Endothelial cell of umbilical vein (primary cell): ENCODE data around the gene PLB1. TPM values are rescaled to one million over a fixed set of nuclear protein-coding genes. Genes with fewer than 3 reads are reported as not detected.

ENCODE experiments used
- BruUV-seq: library from RNA; stranded (reverse); fragments of 400-500 nt; replicated peaks from 2 replicates; lab custom pipeline; 2021; lab: Mats Ljungman, UMichigan
- CTCF ChIA-PET: fragments of 300-600, 350-600 bp; sonication (Branson Sonifier 250); formaldehyde crosslinking; loops from one replicate; lab custom pipeline; 2021; ENCODE audit warnings: antibody characterized with exemption, inconsistent platforms; lab: Charles Lee
- POLR2A ChIA-PET: fragments of 300-600, 350-600 bp; sonication (Branson Sonifier 250); formaldehyde crosslinking; loops from one replicate; lab custom pipeline; 2021; ENCODE audit warnings: antibody characterized with exemption, inconsistent platforms; lab: Charles Lee
- DNase-seq: peaks from one replicate; pipeline ENCODE4 v3.0.0-alpha.2; 2011; ENCODE audit warnings: low read depth, low spot score
- FAIRE-seq: peaks from 2 replicates; lab custom pipeline; 2011; peaks lifted over from hg19 to GRCh38; lab: Jason Lieb, UNC
- H2AFZ ChIP-seq: 2 replicates; pipeline ENCODE4 v1.6.0; 2012; ENCODE audit warnings: low read depth, low read length, control low read depth, inconsistent platforms
- H3K27ac ChIP-seq: 2 replicates; pipeline ENCODE4 v1.5.1; 2011; ENCODE audit warnings: low read depth, mild to moderate bottlenecking, control low read depth, low read length, moderate library complexity; ENCODE audit not compliant: insufficient read depth
- H3K27me3 ChIP-seq, 2 experiments: 2 replicates each; pipeline versions ENCODE4 v1.6.0 to v1.6.1; 2011; ENCODE audit warnings: low read length in 2 of 2, mixed read lengths in 1 of 2; ENCODE audit not compliant: control insufficient read depth in 2 of 2, insufficient read depth in 2 of 2
- H3K36me3 ChIP-seq, 2 experiments: 2 replicates in 1 of 2; 3 replicates in 1 of 2; pipeline ENCODE4 v1.5.1; 2011; ENCODE audit warnings: low read length in 2 of 2, mild to moderate bottlenecking in 1 of 2, moderate library complexity in 1 of 2; ENCODE audit not compliant: control insufficient read depth in 2 of 2, insufficient read depth in 2 of 2; ENCODE audit errors: extremely low read depth in 1 of 2
- H3K4me1 ChIP-seq: 3 replicates; pipeline ENCODE4 v1.5.1; 2011; ENCODE audit warnings: mild to moderate bottlenecking, low read length; ENCODE audit not compliant: control insufficient read depth, insufficient read depth; ENCODE audit errors: extremely low read depth
- H3K4me2 ChIP-seq: 2 replicates; pipeline ENCODE4 v1.6.1; 2011; ENCODE audit warnings: low read length, control low read depth, mixed read lengths; ENCODE audit not compliant: insufficient read depth
- H3K4me3 ChIP-seq, 3 experiments: fragments of 200-600 bp in 1 of 3; sonication (generic), shearing (Covaris generic) in 1 of 3; replicated peaks in 1 of 3; 2 replicates each; pipeline ENCODE4 v1.5.1; 2011 to 2016; ENCODE audit warnings: control low read depth in 3 of 3, low read length in 3 of 3, mild to moderate bottlenecking in 2 of 3, inconsistent platforms in 1 of 3, low read depth in 1 of 3, moderate library complexity in 1 of 3; ENCODE audit not compliant: insufficient read depth in 1 of 3
- H3K79me2 ChIP-seq: 2 replicates; pipeline ENCODE4 v1.6.0; 2012; ENCODE audit warnings: low read length, inconsistent platforms; ENCODE audit not compliant: control insufficient read depth, insufficient read depth
- H3K9ac ChIP-seq: replicated peaks from 2 replicates; pipeline ENCODE3; 2011; ENCODE audit warnings: low read length, control low read depth; ENCODE audit not compliant: insufficient read depth; ENCODE audit errors: extremely low read depth
- H3K9me1 ChIP-seq: replicated peaks from 3 replicates; pipeline ENCODE4 v1.6.0; 2011; ENCODE audit warnings: mild to moderate bottlenecking, low read length; ENCODE audit not compliant: control insufficient read depth, insufficient read depth; ENCODE audit errors: extremely low read depth
- H3K9me3 ChIP-seq: replicated peaks from 2 replicates; pipeline ENCODE4 v1.5.1; 2012; ENCODE audit warnings: low read length, inconsistent platforms; ENCODE audit not compliant: control insufficient read depth, insufficient read depth
- H4K20me1 ChIP-seq: replicated peaks from 2 replicates; pipeline ENCODE3; 2011; ENCODE audit warnings: mild to moderate bottlenecking, low read length; ENCODE audit not compliant: control insufficient read depth, insufficient read depth; ENCODE audit errors: extremely low read depth
- CTCF ChIP-seq, 2 donors: IDR thresholded peaks; 1 replicate in 1 of 2; 2 replicates in 1 of 2; pipeline ENCODE4 v1.5.1; 2011; ENCODE audit warnings: low read length in 2 of 2, mild to moderate bottlenecking in 2 of 2, moderate library complexity in 2 of 2, control low read depth in 1 of 2, inconsistent platforms in 1 of 2, low read depth in 1 of 2; ENCODE audit not compliant: insufficient read depth in 1 of 2; ENCODE audit errors: extremely low read depth in 1 of 2
- EZH2 ChIP-seq: IDR thresholded peaks from 2 replicates; pipeline ENCODE4 v1.6.1; 2012; ENCODE audit warnings: borderline replicate concordance, low read depth, mild to moderate bottlenecking, moderate library complexity, low read length, inconsistent platforms; ENCODE audit not compliant: severe bottlenecking
- FOS ChIP-seq: IDR thresholded peaks from 2 replicates; pipeline ENCODE4 v1.6.1; 2011; ENCODE audit warnings: mild to moderate bottlenecking, low read length, moderate library complexity, borderline replicate concordance; ENCODE audit not compliant: insufficient read depth
- GATA2 ChIP-seq: IDR thresholded peaks from 2 replicates; pipeline ENCODE4 v1.7.0; 2011; ENCODE audit warnings: low read depth, mild to moderate bottlenecking, moderate library complexity, mixed read lengths, low read length; ENCODE audit not compliant: insufficient read length, insufficient read depth
- JUN ChIP-seq: IDR thresholded peaks from 2 replicates; pipeline ENCODE4 v1.6.1; 2011; ENCODE audit warnings: borderline replicate concordance, low read depth; ENCODE audit not compliant: insufficient read length, insufficient read depth
- MYC ChIP-seq: IDR thresholded peaks from one replicate; pipeline ENCODE4 v1.6.1; 2011; ENCODE audit warnings: mild to moderate bottlenecking, low read depth, low read length
- POLR2A ChIP-seq: IDR thresholded peaks from 2 replicates; pipeline ENCODE4 v1.6.1; 2012; ENCODE audit warnings: low read depth, mild to moderate bottlenecking, control low read depth, low read length
- POLR2AphosphoS5 ChIP-seq: IDR thresholded peaks from 2 replicates; pipeline ENCODE4 v1.6.1; 2012; ENCODE audit warnings: low read depth, mild to moderate bottlenecking, control low read depth, low read length, moderate library complexity; ENCODE audit not compliant: insufficient read depth
- dilution Hi-C: fragments of 300-500 bp; cut with MboI; formaldehyde crosslinking; loops from one replicate; pipeline ENCODE4 v1.15.0; 2019; ENCODE audit warnings: low sequenced_read_pairs; ENCODE audit not compliant: extremely low pct_ligation_motif_present
- intact Hi-C: fragments of 100-400 bp; cut with micrococcal nuclease; formaldehyde crosslinking; loops from one replicate; pipeline ENCODE4 v1.10.0; 2022
- polyA plus RNA-seq, 4 experiments: library from polyadenylated mRNA; depleted of rRNA in 3 of 4; stranded (reverse) in 3 of 4; unstranded in 1 of 4; fragments of >200 nt; gene quantifications; 2 replicates each; pipeline versions ENCODE4 v1.2.1 to v1.2.3, GENCODE V29; 2011 to 2012; ENCODE audit warnings: missing spikeins in 1 of 4
- total RNA-seq: library from RNA; stranded (reverse); gene quantifications from 2 replicates; pipeline ENCODE4 v1.2.3, GENCODE V29; 2021
- TF ChIP-seq, protein P1 (sequence below): IDR thresholded peaks from 2 replicates; pipeline ENCODE4 v1.6.1; 2011; ENCODE audit not compliant: insufficient read depth, insufficient read length

The PLB1 gene
- total and polyA plus RNA-seq, 2 donors (not counting 3 experiments of a cell fraction or from before 2014, with no cell fraction given) = 0.75 to 0.80 TPM

DNA sequence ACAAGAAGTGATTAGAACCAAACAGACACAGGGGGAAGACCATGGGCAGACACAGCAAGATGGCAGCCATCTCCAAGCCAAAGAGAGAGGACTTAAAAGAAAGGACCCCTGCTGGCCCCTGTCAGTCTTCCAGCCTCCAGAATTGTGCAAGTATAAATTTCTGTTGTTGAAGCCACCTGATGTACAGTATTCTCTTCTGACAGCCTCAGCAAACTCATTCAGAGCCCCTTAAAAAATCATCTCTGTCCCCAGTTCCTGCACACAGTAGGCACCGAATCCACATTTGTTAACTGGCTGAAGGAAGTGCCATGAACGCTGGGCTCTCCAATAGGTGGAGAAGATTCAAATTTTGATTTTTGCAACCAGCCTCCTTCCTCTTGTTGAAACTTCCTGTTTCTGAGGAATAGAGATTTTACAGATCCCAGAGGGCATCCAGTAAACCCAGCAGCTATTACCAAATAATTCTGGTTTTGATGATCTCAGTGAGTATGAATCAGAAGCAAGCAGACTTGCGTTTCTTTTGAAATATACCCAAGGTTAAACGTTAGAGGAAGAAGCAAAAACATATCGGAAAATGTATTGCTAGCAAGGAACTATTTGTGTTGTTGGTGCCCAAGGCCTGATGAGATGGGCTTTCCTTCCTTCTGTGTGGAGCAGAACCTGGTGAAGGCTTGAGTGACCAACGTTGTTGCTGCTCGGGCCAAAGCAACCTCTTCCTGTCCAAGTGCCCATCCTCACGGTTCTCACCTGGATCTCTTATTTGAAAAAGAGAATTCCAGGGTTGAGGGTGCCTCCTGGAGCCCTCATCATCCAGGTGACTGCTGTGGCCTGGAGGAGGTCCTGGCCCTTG lies 47.7 kb upstream of the PLB1 start:
- Histone ChIP-seq H3K4me2 (no peak overlapping the region), H3K4me1 (peaks cover 19% of the 10 kb centered on the region), H3K27ac (no peak overlapping the region), H3K9me3 (no peaks in the 10 kb centered on the region), H3K27me3 (no peaks in the 10 kb centered on the region), H3K4me3 (no peak overlapping the region), H3K9ac (no peak overlapping the region), H3K36me3 (no peaks in the 10 kb centered on the region), H3K79me2 (no peaks in the 10 kb centered on the region), H4K20me1 (no peaks in the 10 kb centered on the region), H3K9me1 (no peaks in the 10 kb centered on the region), H2AFZ (no peak overlapping the region)
- intact Hi-C loops = no loop called here
- POLR2A ChIA-PET = no interaction called here
- FAIRE-seq (no peak), DNase-seq (no peak)
- no peak for TF ChIP-seq EZH2
- no peak for TF ChIP-seq CTCF (IDR thresholded peaks at IDR 0.05; ENCODE audit: extremely low read depth in 1 of 2, insufficient read depth in 1 of 2, low read depth in 1 of 2, low read length in 2 of 2)
- TF ChIP-seq MYC = no peak
- TF ChIP-seq JUN = no peak
- no peak for TF ChIP-seq POLR2AphosphoS5
- TF ChIP-seq POLR2A = no peak
- no peak for TF ChIP-seq FOS
- TF ChIP-seq GATA2 = no peak
- TF ChIP-seq, protein P1, sequence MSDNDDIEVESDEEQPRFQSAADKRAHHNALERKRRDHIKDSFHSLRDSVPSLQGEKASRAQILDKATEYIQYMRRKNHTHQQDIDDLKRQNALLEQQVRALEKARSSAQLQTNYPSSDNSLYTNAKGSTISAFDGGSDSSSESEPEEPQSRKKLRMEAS = no peak
- no TSS peak for BruUV-seq
- CTCF ChIA-PET = interaction anchor here (0.9 to 1.6 kb wide), 4 partner anchors 53 to 742 kb away, joined by 3 to 4 read pairs (median 4); no protein-coding TSS in a partner anchor
- dilution Hi-C loops = no loop called here
